ENCODE measurements around the gene SLC34A1. TPM values are rescaled to one million over a fixed set of nuclear protein-coding genes. Genes with fewer than 3 reads are reported as not detected.

SLC34A1 gene
- total RNA-seq, 1 experiment from 2014 or later: 0.19 TPM

GRCh38 chr5:177343777-177344176 lies 40.5 kb upstream of the SLC34A1 start:
- Mint-ChIP-seq H3K27me3 (ENCODE audit: unreplicated experiment) (no peaks in the 10 kb centered on the region), H3K4me3 (ENCODE audit: low read depth, unreplicated experiment) (no peak overlapping the region), H3K27ac (ENCODE audit: unreplicated experiment) (no peak overlapping the region), H3K36me3 (ENCODE audit: insufficient read depth, unreplicated experiment) (peaks cover 75% of the 10 kb centered on the region), H3K9me3 (ENCODE audit: low read depth, unreplicated experiment) (no peaks in the 10 kb centered on the region), H3K4me1 (ENCODE audit: low read depth, unreplicated experiment) (peaks cover 36% of the 10 kb centered on the region)
- TF ChIP-seq CTCF (IDR thresholded peaks at IDR 0.05; ENCODE audit: unreplicated experiment): no peak
- CTCF ChIA-PET: interaction anchor here (0.7 kb wide), 2 partner anchors 25 to 684 kb away, joined by 3 read pairs; no protein-coding TSS in a partner anchor
- DNase-seq: no peak
- intact Hi-C loops (cut with micrococcal nuclease; ENCODE audit: unreplicated experiment): no loop called here
- no TSS peak for BruUV-seq (replicated peaks)

GRCh38 chr5:177344891-177345290 lies 39.3 kb upstream of the SLC34A1 start:
- Mint-ChIP-seq H3K27ac (ENCODE audit: unreplicated experiment) (no peak overlapping the region), H3K9me3 (ENCODE audit: low read depth, unreplicated experiment) (no peaks in the 10 kb centered on the region), H3K36me3 (ENCODE audit: insufficient read depth, unreplicated experiment) (peaks cover 75% of the 10 kb centered on the region), H3K4me1 (ENCODE audit: low read depth, unreplicated experiment) (peaks cover 36% of the 10 kb centered on the region), H3K4me3 (ENCODE audit: low read depth, unreplicated experiment) (no peak overlapping the region), H3K27me3 (ENCODE audit: unreplicated experiment) (no peaks in the 10 kb centered on the region)
- CTCF ChIA-PET: interaction anchor here (0.7 kb wide), 1 partner anchor 17 kb away, joined by 5 read pairs; no protein-coding TSS in a partner anchor
- no peak for TF ChIP-seq CTCF (IDR thresholded peaks at IDR 0.05; ENCODE audit: unreplicated experiment)
- no TSS peak for BruUV-seq (replicated peaks)
- intact Hi-C loops (cut with micrococcal nuclease; ENCODE audit: unreplicated experiment): no loop called here
- DNase-seq: no peak

GRCh38 chr5:177346820-177347219 lies 37.4 kb upstream of the SLC34A1 start:
- no peak for TF ChIP-seq CTCF (IDR thresholded peaks at IDR 0.05; ENCODE audit: unreplicated experiment)
- CTCF ChIA-PET: interaction anchor here (0.6 kb wide), 1 partner anchor 139 kb away, joined by 7 read pairs; no protein-coding TSS in a partner anchor
- Mint-ChIP-seq H3K4me3 (ENCODE audit: low read depth, unreplicated experiment) (peak overlapping the region; percentile 13), H3K36me3 (ENCODE audit: insufficient read depth, unreplicated experiment) (peaks cover 81% of the 10 kb centered on the region), H3K27me3 (ENCODE audit: unreplicated experiment) (no peaks in the 10 kb centered on the region), H3K4me1 (ENCODE audit: low read depth, unreplicated experiment) (peaks cover 38% of the 10 kb centered on the region), H3K9me3 (ENCODE audit: low read depth, unreplicated experiment) (no peaks in the 10 kb centered on the region), H3K27ac (ENCODE audit: unreplicated experiment) (no peak overlapping the region)
- intact Hi-C loops (cut with micrococcal nuclease; ENCODE audit: unreplicated experiment): no loop called here
- no peak for DNase-seq
- no TSS peak for BruUV-seq (replicated peaks)

- Mint-ChIP-seq H3K36me3 (ENCODE audit: insufficient read depth, unreplicated experiment) (peaks cover 78% of the 10 kb centered on the region), H3K4me1 (ENCODE audit: low read depth, unreplicated experiment) (peaks cover 38% of the 10 kb centered on the region), H3K9me3 (ENCODE audit: low read depth, unreplicated experiment) (no peaks in the 10 kb centered on the region), H3K27me3 (ENCODE audit: unreplicated experiment) (no peaks in the 10 kb centered on the region), H3K4me3 (ENCODE audit: low read depth, unreplicated experiment) (peak overlapping the region; percentile 13), H3K27ac (ENCODE audit: unreplicated experiment) (no peak overlapping the region)
- no TSS peak for BruUV-seq (replicated peaks)
- intact Hi-C loops (cut with micrococcal nuclease; ENCODE audit: unreplicated experiment): no loop called here
- DNase-seq: no peak
- no peak for TF ChIP-seq CTCF (IDR thresholded peaks at IDR 0.05; ENCODE audit: unreplicated experiment)
- CTCF ChIA-PET: no interaction called here
Observed at GRCh38 chr5:177347699-177348098, 36.5 kb upstream of the SLC34A1 start.

Measured in Calu3 (cell line).